GM19025 (cell line): ENCODE data around the gene PEPD.

Experiments used
- ATAC-seq: cut with Tn5 transposase; IDR thresholded peaks from one replicate; pipeline ENCODE4 v1.9.1; 2021; ENCODE audit warnings: mild to moderate bottlenecking, low read depth, moderate library complexity; ENCODE audit not compliant: unreplicated experiment

The PEPD gene

GRCh38 chr19:33547676-33548075 lies 26.1 kb upstream of the PEPD start:
- ATAC-seq, result no peak

DNA sequence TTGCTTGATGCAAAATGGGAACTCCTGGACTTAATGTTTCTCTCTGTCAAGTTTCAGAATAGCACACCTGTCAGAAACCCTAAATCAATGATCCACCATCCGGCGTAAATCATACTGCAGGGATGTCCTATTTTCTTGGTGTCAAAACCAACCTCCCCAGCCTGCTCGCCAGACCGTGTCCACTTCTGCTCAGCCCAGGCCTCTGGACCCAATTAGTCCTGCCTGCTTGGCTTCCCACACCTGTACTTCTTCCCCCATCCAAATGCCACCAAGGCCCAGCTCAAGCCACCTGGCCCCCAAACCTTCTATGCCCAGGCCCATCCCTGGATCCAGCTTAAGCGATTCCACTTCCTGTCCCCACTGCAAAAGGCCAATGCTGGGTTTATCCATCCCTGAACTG lies 25.1 kb upstream of the PEPD start:
- ATAC-seq, result no peak

- no peak for ATAC-seq
Measured at GRCh38 chr19:33545217-33545981, 23.8 kb upstream of the PEPD start.

DNA sequence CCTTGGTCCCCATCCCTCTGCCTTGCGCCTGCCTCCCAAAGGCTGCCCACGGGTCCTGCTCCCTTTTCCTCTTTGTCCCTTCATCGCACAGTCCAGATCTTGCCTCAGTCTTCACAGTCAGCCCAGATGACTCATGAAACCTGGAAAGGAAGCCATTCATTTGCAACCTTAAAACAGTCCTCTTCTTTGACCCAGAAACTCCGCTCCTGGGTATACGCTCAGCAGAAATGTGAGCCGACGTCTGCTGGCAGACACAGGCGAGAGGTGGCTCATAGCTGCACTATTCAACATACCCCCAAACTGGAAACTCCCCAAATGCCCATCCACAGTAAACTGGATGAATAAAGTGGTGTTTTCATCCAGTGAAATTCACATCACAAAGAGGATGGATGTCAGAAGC lies 13.6 kb upstream of the PEPD start:
- no peak for ATAC-seq

DNA sequence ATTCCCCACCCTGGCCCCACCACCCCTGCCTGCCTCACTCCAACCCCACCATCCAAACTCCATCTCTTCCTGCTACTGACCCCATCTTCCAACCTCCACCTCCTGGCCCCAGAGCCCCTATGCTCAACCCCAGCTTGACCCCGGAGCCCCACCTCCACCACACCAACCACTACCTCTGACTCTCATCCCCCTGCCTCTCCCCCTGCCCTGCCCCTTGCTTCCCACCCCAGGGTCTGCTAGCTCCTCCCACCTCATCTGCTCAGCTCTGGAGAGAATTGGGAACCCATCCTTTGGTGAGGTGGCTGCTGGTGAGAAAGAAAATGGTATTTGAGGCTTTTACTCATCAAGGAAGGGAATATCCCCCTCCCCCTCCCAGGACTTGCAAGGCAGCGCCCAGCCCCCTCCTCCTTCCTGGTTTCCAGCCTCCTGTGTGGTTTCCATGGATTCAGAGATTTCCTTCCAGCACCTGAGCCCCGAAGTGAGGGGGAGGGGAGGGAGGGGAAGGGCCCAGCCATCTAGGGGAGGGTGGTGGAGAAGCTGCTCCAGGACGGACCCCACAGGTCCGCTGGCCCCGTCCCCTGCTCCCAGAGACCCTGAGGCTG lies 11.4 kb upstream of the PEPD start:
- ATAC-seq, result no peak

DNA sequence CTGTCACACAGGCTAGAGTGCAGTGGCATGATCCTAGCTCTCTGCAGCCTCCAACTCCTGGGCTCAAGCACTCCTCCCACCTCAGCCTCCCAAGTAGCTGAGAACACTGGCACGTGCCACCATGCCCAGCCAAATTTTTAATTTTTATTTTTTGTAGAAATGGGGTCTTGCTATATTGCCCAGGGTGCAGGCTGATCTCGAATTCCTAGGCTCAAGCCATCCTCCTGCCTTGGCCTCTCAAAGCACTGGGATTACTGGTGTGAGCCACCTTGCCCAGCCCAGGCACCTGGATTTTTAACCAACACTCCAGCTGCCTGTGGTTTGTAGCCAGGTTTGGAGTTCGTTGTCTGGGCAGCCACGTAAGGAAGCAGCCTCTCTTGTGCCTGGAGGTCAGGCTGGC lies 9.3 kb upstream of the PEPD start:
- no peak for ATAC-seq

- ATAC-seq, result no peak
Measured at GRCh38 chr19:33530296-33530695, 8.7 kb upstream of the PEPD start.

GRCh38 chr19:33529094-33529676 lies 7.6 kb upstream of the PEPD start:
- no peak for ATAC-seq

GRCh38 chr19:33528404-33528803 lies 6.8 kb upstream of the PEPD start:
- ATAC-seq, result no peak

DNA sequence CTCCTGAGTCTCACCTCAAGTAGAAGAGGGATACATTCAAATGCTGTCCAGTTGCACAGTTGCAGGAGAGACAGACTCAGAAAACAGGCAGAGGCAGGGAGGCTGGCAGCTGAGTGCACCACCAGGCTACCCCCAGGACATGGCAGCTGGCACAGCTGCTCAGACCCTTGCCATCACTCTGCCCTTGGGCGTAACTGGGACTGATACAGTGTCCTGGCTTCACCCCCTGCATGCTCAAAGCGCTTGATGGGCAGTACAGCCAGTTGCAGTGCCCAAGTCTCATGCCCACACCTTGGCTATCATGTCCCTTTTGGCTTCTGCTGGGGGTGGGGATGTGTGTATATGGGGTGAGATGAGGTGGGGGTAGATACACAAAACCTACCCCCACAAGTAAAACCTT lies 5.5 kb upstream of the PEPD start:
- no peak for ATAC-seq

DNA sequence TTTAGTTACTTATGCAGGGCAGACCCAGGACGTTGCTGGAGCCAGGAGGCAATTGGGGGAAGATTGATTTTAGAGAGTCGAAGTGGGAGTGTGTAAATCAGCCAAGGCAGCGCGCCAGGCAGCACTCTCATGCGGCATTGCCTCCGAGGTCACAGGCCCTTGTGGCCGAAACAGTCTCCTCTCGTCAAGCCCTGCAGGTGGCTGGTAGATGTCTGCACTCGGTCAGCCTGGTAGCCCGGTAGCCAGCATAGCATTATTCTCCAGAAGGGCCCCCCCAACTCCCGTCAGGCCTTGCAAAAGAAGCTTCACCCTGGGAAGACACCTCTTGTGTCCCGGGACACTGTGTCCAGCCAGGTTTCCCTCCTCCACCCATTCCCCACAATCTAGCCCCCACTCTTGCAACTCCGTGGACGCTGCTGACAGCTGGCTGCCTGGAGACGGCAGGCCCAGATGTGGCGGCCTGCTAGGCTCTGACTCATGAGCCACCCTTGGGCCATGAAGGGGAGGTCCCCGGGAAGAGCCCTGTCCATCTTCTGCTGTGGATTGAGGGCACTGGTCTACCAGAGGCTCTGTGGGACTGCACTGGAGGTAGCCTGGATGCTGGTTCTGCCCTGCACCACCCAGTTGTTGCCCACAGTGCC lies 2.6 kb upstream of the PEPD start:
- no peak for ATAC-seq

DNA sequence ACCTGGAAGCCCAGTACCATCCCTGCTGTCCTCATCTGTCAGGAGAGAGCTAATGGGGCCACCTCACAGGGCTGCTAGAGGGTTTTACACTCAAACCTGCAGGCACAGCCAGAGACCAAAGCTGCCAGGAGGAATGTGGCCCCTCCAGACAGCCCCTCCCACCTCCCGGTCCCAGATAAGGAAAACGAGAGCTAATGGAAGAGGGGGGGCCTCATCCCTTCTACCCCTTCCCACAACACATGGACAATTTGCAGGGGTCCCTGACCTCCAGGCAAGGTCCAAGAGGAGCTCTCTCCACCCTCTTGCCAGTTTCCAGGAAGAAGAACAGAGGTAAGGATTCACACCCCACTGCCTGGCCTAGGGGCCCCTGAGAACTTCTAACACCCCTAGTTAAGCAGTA lies 1.6 kb upstream of the PEPD start:
- no peak for ATAC-seq

- ATAC-seq, result no peak
Measured at GRCh38 chr19:33522371-33522662, 726 bp upstream of the PEPD start.

- no peak for ATAC-seq
Measured at GRCh38 chr19:33520844-33521479, 629 bp downstream of the PEPD start.

DNA sequence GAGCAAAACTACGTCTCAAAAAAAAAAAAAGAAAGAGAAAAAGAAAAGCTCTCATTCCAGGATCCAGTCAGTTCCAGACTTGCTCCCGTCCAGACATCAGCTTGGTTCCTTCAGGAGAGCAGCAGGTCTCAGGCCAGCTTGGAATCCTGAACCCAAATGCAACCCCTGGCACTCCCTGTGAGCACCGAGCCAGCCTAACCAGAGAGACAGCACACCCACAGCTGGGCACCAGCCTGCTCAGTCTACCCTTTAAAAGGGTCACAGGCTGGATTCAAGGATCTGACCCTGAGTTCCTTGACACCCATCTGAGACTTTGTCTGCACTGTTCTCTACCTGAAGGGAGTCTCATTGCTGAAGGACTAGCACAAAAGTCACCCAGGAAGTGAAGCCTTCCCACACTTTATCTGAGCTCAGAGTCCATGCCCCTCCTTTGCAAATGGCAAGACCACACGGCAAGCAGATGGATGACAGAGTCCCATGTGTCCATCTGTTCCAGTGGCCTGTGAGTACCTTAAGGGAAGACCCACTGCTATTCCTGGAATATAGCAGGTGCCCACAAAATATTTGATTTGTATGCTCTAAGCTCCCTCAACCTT lies 1.4 kb downstream of the PEPD start:
- ATAC-seq, result no peak

GRCh38 chr19:33519416-33519815 lies 2.2 kb downstream of the PEPD start:
- no peak for ATAC-seq

- no peak for ATAC-seq
Measured at GRCh38 chr19:33518541-33518940, 3.0 kb downstream of the PEPD start.

GRCh38 chr19:33517922-33518321 lies 3.7 kb downstream of the PEPD start:
- ATAC-seq, result no peak

DNA sequence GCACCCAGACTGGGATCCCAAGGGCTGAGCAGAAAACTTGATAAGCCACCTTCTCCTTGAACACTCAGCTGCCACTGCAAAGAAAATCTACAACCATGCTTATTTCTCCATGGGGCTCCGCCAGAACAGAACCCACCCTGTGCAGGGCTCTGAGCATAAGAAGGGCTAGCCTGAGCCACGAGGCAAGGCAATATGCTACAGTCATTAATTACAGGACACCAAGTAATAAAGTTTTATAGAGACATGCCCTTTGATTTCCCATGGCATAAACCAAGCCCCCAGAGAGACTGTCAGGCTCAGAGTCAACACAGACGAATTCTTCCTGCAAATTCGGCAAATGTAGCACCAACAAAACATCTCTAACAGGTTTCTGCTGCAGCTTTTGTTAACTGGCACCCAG lies 5.7 kb downstream of the PEPD start:
- ATAC-seq, result no peak

GRCh38 chr19:33514885-33515551 lies 6.6 kb downstream of the PEPD start:
- ATAC-seq, result no peak
